Neural cell (in vitro differentiated cells): Measurements from ENCODE around the gene PLEKHA7. TPM values are rescaled to one million over a fixed set of nuclear protein-coding genes. Genes with fewer than 3 reads are reported as not detected.

ENCODE experiments used
- H2AFZ ChIP-seq: fragments of 200-600, 300-800 bp; sonication (generic), shearing (Covaris generic); 2 replicates; pipeline ENCODE4 v1.6.0; 2014; ENCODE audit warnings: low read depth, mild to moderate bottlenecking, antibody characterized with exemption, low read length, moderate library complexity
- H3F3A ChIP-seq: fragments of 200-600 bp; shearing (Covaris generic); 2 replicates; pipeline ENCODE4 v1.6.1; 2016; ENCODE audit warnings: mild to moderate bottlenecking, moderate library complexity, mixed read lengths, antibody characterized with exemption, low read length; ENCODE audit not compliant: insufficient read depth, poor library complexity, severe bottlenecking
- H3K27ac ChIP-seq: fragments of 200-600, 300-800 bp; sonication (generic), shearing (Covaris generic); 2 replicates; pipeline ENCODE4 v1.5.1; 2014; ENCODE audit warnings: mild to moderate bottlenecking, low read length, moderate library complexity
- H3K27me3 ChIP-seq: fragments of 300-800, 200-600 bp; sonication (generic), shearing (Covaris generic); 2 replicates; pipeline ENCODE4 v1.6.0; 2014; ENCODE audit warnings: mild to moderate bottlenecking, low read depth, low read length, moderate library complexity; ENCODE audit not compliant: insufficient read depth
- H3K36me3 ChIP-seq: fragments of 300-800, 200-600 bp; sonication (generic), shearing (Covaris generic); 2 replicates; pipeline ENCODE4 v1.5.1; 2014; ENCODE audit warnings: mild to moderate bottlenecking, antibody characterized with exemption, low read length, moderate library complexity; ENCODE audit not compliant: insufficient read depth
- H3K4me2 ChIP-seq: fragments of 300-800, 200-600 bp; sonication (generic), shearing (Covaris generic); 2 replicates; pipeline ENCODE4 v1.6.0; 2014; ENCODE audit warnings: mild to moderate bottlenecking, low read length
- H3K4me3 ChIP-seq: fragments of 300-800, 200-600 bp; sonication (generic), shearing (Covaris generic); 2 replicates; pipeline ENCODE4 v1.5.1; 2014; ENCODE audit warnings: mild to moderate bottlenecking, low read length, moderate library complexity
- H3K79me2 ChIP-seq: fragments of 200-600 bp; shearing (Covaris generic); replicated peaks from 2 replicates; pipeline ENCODE4 v1.6.0; 2014; ENCODE audit warnings: mild to moderate bottlenecking, low read length, moderate library complexity; ENCODE audit not compliant: insufficient read depth
- H3K9ac ChIP-seq: fragments of 300-800, 200-600 bp; sonication (generic), shearing (Covaris generic); 2 replicates; pipeline ENCODE4 v1.6.1; 2016; ENCODE audit warnings: mild to moderate bottlenecking, low read length, mixed read lengths
- H3K9me2 ChIP-seq: fragments of 200-600 bp; shearing (Covaris generic); 2 replicates; pipeline ENCODE4 v1.6.1; 2016; ENCODE audit warnings: mild to moderate bottlenecking, low read length, mixed read lengths; ENCODE audit not compliant: insufficient read depth
- H3K9me3 ChIP-seq: fragments of 200-600, 300-800 bp; sonication (generic), shearing (Covaris generic); 2 replicates; pipeline ENCODE4 v1.6.1; 2016; ENCODE audit warnings: mild to moderate bottlenecking, mixed run types, low read length, moderate library complexity, mixed read lengths
- H4K20me1 ChIP-seq: fragments of 200-600 bp; shearing (Covaris generic); 2 replicates; pipeline ENCODE4 v1.6.1; 2016; ENCODE audit warnings: mild to moderate bottlenecking, mixed run types; ENCODE audit not compliant: insufficient read depth
- CTCF ChIP-seq: fragments of 450-650 bp; IDR thresholded peaks from 2 replicates; pipeline ENCODE4 v1.5.1; 2014; ENCODE audit warnings: antibody characterized with exemption, mild to moderate bottlenecking, moderate library complexity; ENCODE audit not compliant: poor library complexity, severe bottlenecking
- EP300 ChIP-seq: fragments of 450-650 bp; conservative IDR thresholded peaks from 2 replicates; pipeline ENCODE4 v1.6.1; 2014; ENCODE audit warnings: antibody characterized with exemption, mild to moderate bottlenecking, moderate library complexity; ENCODE audit not compliant: poor library complexity, severe bottlenecking
- EZH2 ChIP-seq: fragments of 200-600, 300-800 bp; shearing (Covaris generic), sonication (generic); IDR thresholded peaks from 2 replicates; pipeline ENCODE4 v1.6.1; 2014; ENCODE audit warnings: antibody characterized with exemption, low read length, borderline replicate concordance, mild to moderate bottlenecking; ENCODE audit not compliant: insufficient read depth, poor library complexity, severe bottlenecking
- MXI1 ChIP-seq: fragments of 450-650 bp; conservative IDR thresholded peaks from 2 replicates; pipeline ENCODE4 v1.6.1; 2014; ENCODE audit warnings: antibody characterized with exemption, mild to moderate bottlenecking; ENCODE audit not compliant: poor library complexity, severe bottlenecking
- POLR2AphosphoS5 ChIP-seq: IDR thresholded peaks from 2 replicates; pipeline ENCODE4 v1.6.1; 2012
- RAD21 ChIP-seq: fragments of 450-650 bp; conservative IDR thresholded peaks from 2 replicates; pipeline ENCODE4 v1.6.1; 2014; ENCODE audit warnings: antibody characterized with exemption, mild to moderate bottlenecking, moderate library complexity
- REST ChIP-seq: IDR thresholded peaks from 2 replicates; pipeline ENCODE4 v1.6.1; 2012; ENCODE audit warnings: borderline replicate concordance
- SMC3 ChIP-seq: fragments of 450-650 bp; conservative IDR thresholded peaks from 2 replicates; pipeline ENCODE4 v1.6.1; 2014; ENCODE audit warnings: antibody characterized with exemption, mild to moderate bottlenecking, moderate library complexity; ENCODE audit not compliant: poor library complexity
- TAF1 ChIP-seq: IDR thresholded peaks from 2 replicates; pipeline ENCODE4 v1.6.1; 2012; ENCODE audit warnings: low read depth
- polyA plus RNA-seq: library from polyadenylated mRNA; depleted of rRNA; stranded (reverse); fragments of >200 nt; gene quantifications from 2 replicates; pipeline ENCODE4 v1.2.3, GENCODE V29; 2014

The PLEKHA7 gene
- polyA plus RNA-seq, 1 donor from 2014 or later = 45.7 TPM

- Histone ChIP-seq H3K9me3 (no peaks in the 10 kb centered on the region), H3K4me3 (peak overlapping the region; percentile 43), H3K27ac (peak overlapping the region; percentile 89), H3K36me3 (no peaks in the 10 kb centered on the region), H3K27me3 (no peaks in the 10 kb centered on the region), H3K79me2 (no peaks in the 10 kb centered on the region), H4K20me1 (no peaks in the 10 kb centered on the region), H2AFZ (no peak overlapping the region), H3K9ac (no peak overlapping the region), H3K9me2 (no peaks in the 10 kb centered on the region), H3K4me2 (no peak overlapping the region), H3F3A (peaks cover 7% of the 10 kb centered on the region)
- TF ChIP-seq SMC3 = no peak
- no peak for TF ChIP-seq POLR2AphosphoS5
- TF ChIP-seq REST = no peak
- no peak for TF ChIP-seq RAD21
- TF ChIP-seq CTCF = no peak
- no peak for TF ChIP-seq TAF1
- no peak for TF ChIP-seq MXI1
- TF ChIP-seq EZH2 = no peak
- no peak for TF ChIP-seq EP300
These were observed 16.6 kb downstream of the PLEKHA7 start for GRCh38 chr11:16997624-16998023.

GRCh38 chr11:16993495-16993894 is 20.7 kb downstream of the PLEKHA7 start:
- Histone ChIP-seq H3K9me3 (no peaks in the 10 kb centered on the region), H3K27me3 (no peaks in the 10 kb centered on the region), H4K20me1 (no peaks in the 10 kb centered on the region), H3K9ac (no peak overlapping the region), H3K9me2 (no peaks in the 10 kb centered on the region), H3K4me2 (no peak overlapping the region), H3K4me3 (no peak overlapping the region), H3K36me3 (no peaks in the 10 kb centered on the region), H3K79me2 (no peaks in the 10 kb centered on the region), H2AFZ (no peak overlapping the region), H3F3A (peaks cover 7% of the 10 kb centered on the region), H3K27ac (no peak overlapping the region)
- TF ChIP-seq TAF1 = no peak
- TF ChIP-seq MXI1 = no peak
- TF ChIP-seq RAD21 = no peak
- no peak for TF ChIP-seq POLR2AphosphoS5
- no peak for TF ChIP-seq EP300
- no peak for TF ChIP-seq CTCF
- TF ChIP-seq EZH2 = no peak
- TF ChIP-seq SMC3 = no peak
- TF ChIP-seq REST = no peak
